Liver (tissue), 9 donors: ENCODE measurements around the gene FANCG. TPM values are rescaled to one million over a fixed set of nuclear protein-coding genes. Genes with fewer than 3 reads are reported as not detected.

ENCODE experiments used
- DNase-seq: peaks from one replicate; pipeline ENCODE4 v3.0.0-alpha.2; 2017; ENCODE audit warnings: low spot score
- H3K27ac ChIP-seq, 2 donors: one replicate each; pipeline ENCODE4 v1.7.0; 2013; ENCODE audit warnings: inconsistent platforms in 2 of 2, low read length in 2 of 2, control low read depth in 1 of 2, low read depth in 1 of 2, mild to moderate bottlenecking in 1 of 2
- H3K27me3 ChIP-seq, 4 donors: one replicate each; pipeline versions ENCODE4 v1.6.1 to v1.7.0; 2013; ENCODE audit warnings: low read length in 3 of 4, inconsistent platforms in 1 of 4, mild to moderate bottlenecking in 1 of 4, moderate library complexity in 1 of 4; ENCODE audit not compliant: control insufficient read depth in 4 of 4, insufficient read depth in 4 of 4
- H3K36me3 ChIP-seq, 4 donors: one replicate each; pipeline versions ENCODE4 v1.6.1 to v1.7.0; 2013; ENCODE audit warnings: low read length in 3 of 4, mild to moderate bottlenecking in 3 of 4, low read depth in 1 of 4, moderate library complexity in 1 of 4; ENCODE audit not compliant: control insufficient read depth in 4 of 4, insufficient read depth in 3 of 4
- H3K4me1 ChIP-seq, 4 donors: one replicate each; pipeline versions ENCODE4 v1.6.1 to v1.7.0; 2013; ENCODE audit warnings: low read length in 3 of 4, mild to moderate bottlenecking in 3 of 4, moderate library complexity in 1 of 4; ENCODE audit not compliant: control insufficient read depth in 4 of 4, insufficient read depth in 4 of 4
- H3K4me3 ChIP-seq, 3 donors: one replicate each; pipeline versions ENCODE4 v1.6.1 to v1.7.0; 2013; ENCODE audit warnings: low read length in 3 of 3, control low read depth in 1 of 3, low read depth in 1 of 3, mild to moderate bottlenecking in 1 of 3
- H3K9ac ChIP-seq, 2 donors: one replicate each; pipeline ENCODE4 v1.7.0; 2013; ENCODE audit warnings: low read length in 2 of 2, mild to moderate bottlenecking in 2 of 2, moderate library complexity in 2 of 2, control low read depth in 1 of 2, low read depth in 1 of 2
- H3K9me3 ChIP-seq, 4 donors: one replicate each; pipeline versions ENCODE4 v1.6.1 to v1.7.0; 2013; ENCODE audit warnings: low read length in 3 of 4; ENCODE audit not compliant: control insufficient read depth in 4 of 4
- ATF3 ChIP-seq: IDR thresholded peaks from 2 replicates; pipeline ENCODE4 v1.6.1; 2016; ENCODE audit warnings: antibody characterized with exemption
- EGR1 ChIP-seq, 2 donors: IDR thresholded peaks; 2 replicates each; pipeline ENCODE4 v1.6.1; 2016 to 2018; ENCODE audit warnings: antibody characterized with exemption in 2 of 2, low read depth in 2 of 2
- FOXA1 ChIP-seq: IDR thresholded peaks from 2 replicates; pipeline ENCODE4 v1.6.1; 2016; ENCODE audit warnings: antibody characterized with exemption
- FOXA2 ChIP-seq: IDR thresholded peaks from 2 replicates; pipeline ENCODE4 v1.6.1; 2016; ENCODE audit warnings: antibody characterized with exemption
- GABPA ChIP-seq, 2 donors: IDR thresholded peaks in 1 of 2; conservative IDR thresholded peaks in 1 of 2; 2 replicates each; pipeline ENCODE4 v1.6.1; 2016; ENCODE audit warnings: antibody characterized with exemption in 2 of 2, mild to moderate bottlenecking in 1 of 2, moderate library complexity in 1 of 2
- HNF4A ChIP-seq, 2 donors: conservative IDR thresholded peaks; 2 replicates each; pipeline ENCODE4 v1.6.1; 2016; ENCODE audit warnings: antibody characterized with exemption in 2 of 2, mild to moderate bottlenecking in 2 of 2
- HNF4G ChIP-seq: IDR thresholded peaks from 2 replicates; pipeline ENCODE4 v1.6.1; 2016; ENCODE audit warnings: antibody characterized with exemption
- JUND ChIP-seq, 2 donors: IDR thresholded peaks; 2 replicates each; pipeline ENCODE4 v1.6.1; 2016; ENCODE audit warnings: antibody characterized with exemption in 2 of 2
- NR2F2 ChIP-seq: IDR thresholded peaks from 2 replicates; pipeline ENCODE4 v1.6.1; 2016; ENCODE audit warnings: antibody characterized with exemption
- RAD21 ChIP-seq, 2 donors: IDR thresholded peaks; 2 replicates each; pipeline ENCODE4 v1.6.1; 2016; ENCODE audit warnings: antibody characterized with exemption in 2 of 2, mild to moderate bottlenecking in 2 of 2
- RXRA ChIP-seq, 2 donors: IDR thresholded peaks; 2 replicates each; pipeline ENCODE4 v1.6.1; 2017 to 2018; ENCODE audit warnings: antibody characterized with exemption in 2 of 2, mild to moderate bottlenecking in 1 of 2
- SP1 ChIP-seq: IDR thresholded peaks from 2 replicates; pipeline ENCODE4 v1.6.1; 2018; ENCODE audit warnings: antibody characterized with exemption, mild to moderate bottlenecking
- TAF1 ChIP-seq: conservative IDR thresholded peaks from 2 replicates; pipeline ENCODE4 v1.6.1; 2016; ENCODE audit warnings: antibody characterized with exemption, mild to moderate bottlenecking
- YY1 ChIP-seq: IDR thresholded peaks from 2 replicates; pipeline ENCODE4 v1.6.1; 2016; ENCODE audit warnings: antibody characterized with exemption, mild to moderate bottlenecking
- ZBTB33 ChIP-seq: IDR thresholded peaks from 2 replicates; pipeline ENCODE4 v1.6.1; 2016; ENCODE audit warnings: antibody characterized with exemption
- WGBS: extraction: QIAGEN DNeasy Blood & Tissue Kit; methylation state at CpG from one replicate; pipeline ENCODE4 v1.1.7; 2013; 5-methylcytosine and 5-hydroxymethylcytosine counted together
- polyA plus RNA-seq, 2 donors: library from polyadenylated mRNA; stranded (reverse) in 1 of 2; unstranded in 1 of 2; fragments of 200-250 nt in 1 of 2; fragments of >200 nt in 1 of 2; fragmentation: Nextera tagmentation in 1 of 2; extraction: Ambion mirVana in 1 of 2; gene quantifications; one replicate each; pipeline versions ENCODE4 v1.2.1 to v1.2.3, GENCODE V29; 2013 to 2015
- total RNA-seq, 2 donors: library from RNA; depleted of rRNA; stranded (reverse); fragments of >200 nt; gene quantifications; one replicate each; pipeline ENCODE4 v1.2.3, GENCODE V29; 2014
- TF ChIP-seq, protein P1 (sequence below): IDR thresholded peaks from 2 replicates; pipeline ENCODE4 v1.6.1; 2016; ENCODE audit warnings: antibody characterized with exemption
- TF ChIP-seq, protein P2 (sequence below): fragments of 150-350 bp; IDR thresholded peaks from 2 replicates; pipeline ENCODE4 v1.5.1; 2017; ENCODE audit warnings: improper control_type of control experiment, low read depth, low read length; ENCODE audit not compliant: missing input control
- TF ChIP-seq, protein P3 (sequence below): IDR thresholded peaks from 2 replicates; pipeline ENCODE4 v1.6.1; 2016; ENCODE audit warnings: antibody characterized with exemption, mild to moderate bottlenecking
- donor health status: healthy.
- donor health status: healthy.
- donor health status: healthy.
- donor health status: healthy.
- donor health status: healthy.

Gene FANCG
- total and polyA plus RNA-seq, 4 donors: 1.7 to 16.0 (median 4.0) TPM

DNA sequence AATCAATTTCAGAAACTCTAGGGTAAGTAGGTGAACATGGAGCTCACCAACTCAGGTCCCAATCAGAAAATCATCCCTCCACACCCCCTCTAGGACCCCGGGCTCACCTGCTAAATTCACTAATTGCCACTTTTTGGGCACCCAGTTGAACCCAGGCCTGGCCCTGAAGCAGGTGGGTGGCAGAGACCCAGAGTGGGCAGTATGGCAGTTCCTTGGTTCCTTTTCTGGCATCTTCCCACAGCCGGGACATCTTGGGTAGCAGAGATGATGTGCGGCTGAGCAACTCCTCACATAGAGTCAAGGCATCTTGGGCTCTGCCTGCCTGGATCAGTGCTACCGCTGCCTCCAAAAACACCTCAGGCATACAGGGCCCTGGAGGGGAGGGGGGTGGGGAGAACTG, 4.4 kb downstream of the FANCG start:
- TF ChIP-seq ATF3: no peak
- no peak for TF ChIP-seq SP1
- TF ChIP-seq RXRA (IDR thresholded peaks at IDR 0.05): no peak
- TF ChIP-seq, protein P1, sequence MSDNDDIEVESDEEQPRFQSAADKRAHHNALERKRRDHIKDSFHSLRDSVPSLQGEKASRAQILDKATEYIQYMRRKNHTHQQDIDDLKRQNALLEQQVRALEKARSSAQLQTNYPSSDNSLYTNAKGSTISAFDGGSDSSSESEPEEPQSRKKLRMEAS: no peak
- TF ChIP-seq JUND (IDR thresholded peaks at IDR 0.05): no peak
- TF ChIP-seq FOXA2: no peak
- H3K9me3 ChIP-seq: no peaks in the 10 kb centered on the region
- no peak overlapping the region for H3K9ac ChIP-seq
- peaks cover 0 to 5% (median 0%) of the 10 kb centered on the region in 4 donors for H3K36me3 ChIP-seq
- 97% methylated on average over 4 of the region's 4 CpGs for WGBS
- no peak for DNase-seq
- H3K4me3 ChIP-seq: no peak overlapping the region
- no peak overlapping the region for H3K27ac ChIP-seq
- H3K4me1 ChIP-seq: peaks cover 3 to 32% (median 22%) of the 10 kb centered on the region in 4 donors
- H3K27me3 ChIP-seq: no peaks in the 10 kb centered on the region

DNA sequence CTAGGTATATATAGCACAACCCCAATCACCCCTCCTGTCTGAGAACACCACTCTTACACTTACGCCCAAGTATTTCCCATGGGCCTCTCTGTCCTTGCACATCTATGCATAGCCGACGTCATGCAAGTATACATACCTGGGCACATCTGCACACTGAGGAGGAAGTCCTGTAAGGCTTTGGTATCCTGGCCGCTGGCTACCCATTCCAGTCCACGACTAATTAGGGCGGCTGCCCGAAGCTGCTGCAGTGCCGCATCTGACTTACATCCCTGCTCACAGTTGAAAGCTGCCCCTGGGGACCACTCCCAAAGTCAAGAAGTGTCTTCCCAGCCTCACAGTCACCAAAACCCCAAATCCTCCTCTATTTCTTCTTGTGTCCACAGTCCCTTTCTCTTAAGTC, 5.0 kb downstream of the FANCG start:
- no peak overlapping the region for H3K4me3 ChIP-seq
- H3K27me3 ChIP-seq: no peaks in the 10 kb centered on the region
- no peaks in the 10 kb centered on the region for H3K9me3 ChIP-seq
- H3K27ac ChIP-seq: no peak overlapping the region
- no peak for DNase-seq
- H3K36me3 ChIP-seq: peaks cover 0 to 5% (median 0%) of the 10 kb centered on the region in 4 donors
- WGBS: 97% methylated on average over 8 of the region's 8 CpGs
- TF ChIP-seq EGR1 (IDR thresholded peaks at IDR 0.05; ENCODE audit: low read depth in 2 of 2): no peak
- no peak for TF ChIP-seq TAF1
- no peak for TF ChIP-seq JUND (IDR thresholded peaks at IDR 0.05)
- no peak for TF ChIP-seq HNF4G
- TF ChIP-seq ZBTB33: no peak
- no peak for TF ChIP-seq FOXA2
- TF ChIP-seq NR2F2: no peak
- TF ChIP-seq, protein P1: no peak
- no peak for TF ChIP-seq FOXA1
- no peak for TF ChIP-seq RAD21 (IDR thresholded peaks at IDR 0.05)
- no peak for TF ChIP-seq ATF3
- TF ChIP-seq, protein P2, sequence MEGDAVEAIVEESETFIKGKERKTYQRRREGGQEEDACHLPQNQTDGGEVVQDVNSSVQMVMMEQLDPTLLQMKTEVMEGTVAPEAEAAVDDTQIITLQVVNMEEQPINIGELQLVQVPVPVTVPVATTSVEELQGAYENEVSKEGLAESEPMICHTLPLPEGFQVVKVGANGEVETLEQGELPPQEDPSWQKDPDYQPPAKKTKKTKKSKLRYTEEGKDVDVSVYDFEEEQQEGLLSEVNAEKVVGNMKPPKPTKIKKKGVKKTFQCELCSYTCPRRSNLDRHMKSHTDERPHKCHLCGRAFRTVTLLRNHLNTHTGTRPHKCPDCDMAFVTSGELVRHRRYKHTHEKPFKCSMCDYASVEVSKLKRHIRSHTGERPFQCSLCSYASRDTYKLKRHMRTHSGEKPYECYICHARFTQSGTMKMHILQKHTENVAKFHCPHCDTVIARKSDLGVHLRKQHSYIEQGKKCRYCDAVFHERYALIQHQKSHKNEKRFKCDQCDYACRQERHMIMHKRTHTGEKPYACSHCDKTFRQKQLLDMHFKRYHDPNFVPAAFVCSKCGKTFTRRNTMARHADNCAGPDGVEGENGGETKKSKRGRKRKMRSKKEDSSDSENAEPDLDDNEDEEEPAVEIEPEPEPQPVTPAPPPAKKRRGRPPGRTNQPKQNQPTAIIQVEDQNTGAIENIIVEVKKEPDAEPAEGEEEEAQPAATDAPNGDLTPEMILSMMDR: no peak
- TF ChIP-seq, protein P3, sequence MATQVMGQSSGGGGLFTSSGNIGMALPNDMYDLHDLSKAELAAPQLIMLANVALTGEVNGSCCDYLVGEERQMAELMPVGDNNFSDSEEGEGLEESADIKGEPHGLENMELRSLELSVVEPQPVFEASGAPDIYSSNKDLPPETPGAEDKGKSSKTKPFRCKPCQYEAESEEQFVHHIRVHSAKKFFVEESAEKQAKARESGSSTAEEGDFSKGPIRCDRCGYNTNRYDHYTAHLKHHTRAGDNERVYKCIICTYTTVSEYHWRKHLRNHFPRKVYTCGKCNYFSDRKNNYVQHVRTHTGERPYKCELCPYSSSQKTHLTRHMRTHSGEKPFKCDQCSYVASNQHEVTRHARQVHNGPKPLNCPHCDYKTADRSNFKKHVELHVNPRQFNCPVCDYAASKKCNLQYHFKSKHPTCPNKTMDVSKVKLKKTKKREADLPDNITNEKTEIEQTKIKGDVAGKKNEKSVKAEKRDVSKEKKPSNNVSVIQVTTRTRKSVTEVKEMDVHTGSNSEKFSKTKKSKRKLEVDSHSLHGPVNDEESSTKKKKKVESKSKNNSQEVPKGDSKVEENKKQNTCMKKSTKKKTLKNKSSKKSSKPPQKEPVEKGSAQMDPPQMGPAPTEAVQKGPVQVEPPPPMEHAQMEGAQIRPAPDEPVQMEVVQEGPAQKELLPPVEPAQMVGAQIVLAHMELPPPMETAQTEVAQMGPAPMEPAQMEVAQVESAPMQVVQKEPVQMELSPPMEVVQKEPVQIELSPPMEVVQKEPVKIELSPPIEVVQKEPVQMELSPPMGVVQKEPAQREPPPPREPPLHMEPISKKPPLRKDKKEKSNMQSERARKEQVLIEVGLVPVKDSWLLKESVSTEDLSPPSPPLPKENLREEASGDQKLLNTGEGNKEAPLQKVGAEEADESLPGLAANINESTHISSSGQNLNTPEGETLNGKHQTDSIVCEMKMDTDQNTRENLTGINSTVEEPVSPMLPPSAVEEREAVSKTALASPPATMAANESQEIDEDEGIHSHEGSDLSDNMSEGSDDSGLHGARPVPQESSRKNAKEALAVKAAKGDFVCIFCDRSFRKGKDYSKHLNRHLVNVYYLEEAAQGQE: no peak
- TF ChIP-seq GABPA (IDR thresholded peaks at IDR 0.05 in 1 of 2, conservative IDR thresholded peaks at IDR 0.05 in 1 of 2): no peak
- TF ChIP-seq HNF4A (conservative IDR thresholded peaks at IDR 0.05): no peak
- no peak for TF ChIP-seq YY1
- H3K4me1 ChIP-seq: peaks cover 8 to 33% (median 25%) of the 10 kb centered on the region in 4 donors
- H3K9ac ChIP-seq: no peak overlapping the region
